NT2/D1 (cell line): Measurements from ENCODE around the gene PDGFD.

Experiments
- DNase-seq: peaks from one replicate; pipeline ENCODE4 v3.0.0-alpha.2; 2011; ENCODE audit warnings: low read depth, low spot score
- H3K27me3 ChIP-seq: 2 replicates; pipeline ENCODE4 v1.6.0; 2011; ENCODE audit warnings: mild to moderate bottlenecking; ENCODE audit not compliant: insufficient read length, insufficient read depth
- H3K36me3 ChIP-seq: 2 replicates; pipeline ENCODE4 v1.6.1; 2011; ENCODE audit warnings: mild to moderate bottlenecking, low read length, mixed read lengths; ENCODE audit not compliant: insufficient read depth, insufficient read length
- H3K4me1 ChIP-seq: 2 replicates; pipeline ENCODE4 v1.5.1; 2011; ENCODE audit not compliant: insufficient read depth, insufficient read length
- H3K4me3 ChIP-seq: 2 replicates; pipeline ENCODE4 v1.5.1; 2011; ENCODE audit warnings: low read depth; ENCODE audit not compliant: insufficient read length
- H3K9ac ChIP-seq: 2 replicates; pipeline ENCODE4 v1.6.0; 2011; ENCODE audit warnings: low read depth; ENCODE audit not compliant: insufficient read length
- H3K9me3 ChIP-seq: 2 replicates; pipeline ENCODE4 v1.5.1; 2011; ENCODE audit warnings: mild to moderate bottlenecking, low read length; ENCODE audit not compliant: insufficient read depth
- SUZ12 ChIP-seq: IDR thresholded peaks from 2 replicates; pipeline ENCODE4 v1.6.1; 2011; ENCODE audit not compliant: insufficient read length, insufficient read depth; ENCODE audit errors: extremely low read depth
- YY1 ChIP-seq: IDR thresholded peaks from 2 replicates; pipeline ENCODE4 v1.6.1; 2011; ENCODE audit not compliant: insufficient read length, insufficient read depth
- ZNF274 ChIP-seq: IDR thresholded peaks from 2 replicates; pipeline ENCODE4 v1.6.1; 2011; ENCODE audit warnings: mild to moderate bottlenecking, low read depth, low read length

The PDGFD gene

GRCh38 chr11:104175769-104176168, 11.8 kb upstream of the PDGFD start:
- Histone ChIP-seq H3K27me3 (no peaks in the 10 kb centered on the region), H3K4me1 (no peaks in the 10 kb centered on the region), H3K9ac (no peak overlapping the region), H3K4me3 (no peak overlapping the region), H3K9me3 (no peaks in the 10 kb centered on the region), H3K36me3 (no peaks in the 10 kb centered on the region)
- TF ChIP-seq SUZ12 (no peak), ZNF274 (no peak), YY1 (no peak)
- no peak for DNase-seq

- DNase-seq, result no peak
- H3K27me3 ChIP-seq, result no peaks in the 10 kb centered on the region
- H3K9ac ChIP-seq, result no peak overlapping the region
- H3K4me1 ChIP-seq, result no peaks in the 10 kb centered on the region
- no peak overlapping the region for H3K4me3 ChIP-seq
- no peak for TF ChIP-seq ZNF274
- no peak for TF ChIP-seq YY1
- TF ChIP-seq SUZ12, result no peak
- H3K36me3 ChIP-seq, result no peaks in the 10 kb centered on the region
- H3K9me3 ChIP-seq, result no peaks in the 10 kb centered on the region
These were observed 5.1 kb upstream of the PDGFD start for GRCh38 chr11:104169091-104169490.

- no peak overlapping the region for H3K4me3 ChIP-seq
- H3K4me1 ChIP-seq, result no peaks in the 10 kb centered on the region
- no peaks in the 10 kb centered on the region for H3K9me3 ChIP-seq
- H3K27me3 ChIP-seq, result no peaks in the 10 kb centered on the region
- no peak overlapping the region for H3K9ac ChIP-seq
- H3K36me3 ChIP-seq, result no peaks in the 10 kb centered on the region
- no peak for DNase-seq
- no peak for TF ChIP-seq SUZ12
- TF ChIP-seq ZNF274, result no peak
- no peak for TF ChIP-seq YY1
These were observed 1.1 kb upstream of the PDGFD start for GRCh38 chr11:104165014-104165413.

- no peaks in the 10 kb centered on the region for H3K36me3 ChIP-seq
- H3K9me3 ChIP-seq, result no peaks in the 10 kb centered on the region
- H3K4me1 ChIP-seq, result no peaks in the 10 kb centered on the region
- peak; percentile 28 for DNase-seq
- peak overlapping the region; percentile 69 for H3K4me3 ChIP-seq
- no peak for TF ChIP-seq SUZ12
- no peak for TF ChIP-seq YY1
- no peak for TF ChIP-seq ZNF274
- H3K9ac ChIP-seq, result peak overlapping the region; percentile 70
- no peaks in the 10 kb centered on the region for H3K27me3 ChIP-seq
These were observed 583 bp downstream of the PDGFD start for GRCh38 chr11:104163100-104164027.

- no peak overlapping the region for H3K4me3 ChIP-seq
- H3K27me3 ChIP-seq, result no peaks in the 10 kb centered on the region
- H3K36me3 ChIP-seq, result no peaks in the 10 kb centered on the region
- H3K9ac ChIP-seq, result no peak overlapping the region
- no peaks in the 10 kb centered on the region for H3K9me3 ChIP-seq
- TF ChIP-seq ZNF274 (no peak), SUZ12 (no peak), YY1 (no peak)
- DNase-seq, result no peak
- no peaks in the 10 kb centered on the region for H3K4me1 ChIP-seq
These were observed 2.0 kb downstream of the PDGFD start for GRCh38 chr11:104161751-104162450.

- no peak for DNase-seq
- no peaks in the 10 kb centered on the region for H3K36me3 ChIP-seq
- H3K4me1 ChIP-seq, result no peaks in the 10 kb centered on the region
- H3K4me3 ChIP-seq, result no peak overlapping the region
- no peak overlapping the region for H3K9ac ChIP-seq
- TF ChIP-seq YY1 (no peak), SUZ12 (no peak), ZNF274 (no peak)
- H3K27me3 ChIP-seq, result no peaks in the 10 kb centered on the region
- no peaks in the 10 kb centered on the region for H3K9me3 ChIP-seq
These were observed 4.6 kb downstream of the PDGFD start for GRCh38 chr11:104159356-104159755.

GRCh38 chr11:104155375-104155774, 8.6 kb downstream of the PDGFD start:
- TF ChIP-seq SUZ12 (no peak), YY1 (no peak), ZNF274 (no peak)

More at GRCh38 chr11:104155375-104155774, 8.6 kb downstream of the PDGFD start:
- no peak for DNase-seq
- Histone ChIP-seq H3K4me1 (no peaks in the 10 kb centered on the region), H3K4me3 (no peak overlapping the region), H3K27me3 (no peaks in the 10 kb centered on the region), H3K9ac (no peak overlapping the region), H3K36me3 (no peaks in the 10 kb centered on the region), H3K9me3 (no peaks in the 10 kb centered on the region)
